ENCODE measurements around the gene FAM53B.

- TF ChIP-seq TAF1 (IDR thresholded peaks at IDR 0.05; ENCODE audit: borderline replicate concordance, low read depth, low read length) (no peak), POLR2AphosphoS5 (IDR thresholded peaks at IDR 0.05; ENCODE audit: low read depth, low read length) (no peak)
Measured at GRCh38 chr10:124642088-124642710, 102.0 kb downstream of the FAM53B start.

All from GM12892 (cell line).